T-helper 22 cell (primary cell): ENCODE data around the gene DENND1A.

ENCODE experiments used
- DNase-seq: peaks from one replicate; pipeline ENCODE4 v3.0.0-alpha.2; 2020; ENCODE audit warnings: low read depth

Gene DENND1A

DNA sequence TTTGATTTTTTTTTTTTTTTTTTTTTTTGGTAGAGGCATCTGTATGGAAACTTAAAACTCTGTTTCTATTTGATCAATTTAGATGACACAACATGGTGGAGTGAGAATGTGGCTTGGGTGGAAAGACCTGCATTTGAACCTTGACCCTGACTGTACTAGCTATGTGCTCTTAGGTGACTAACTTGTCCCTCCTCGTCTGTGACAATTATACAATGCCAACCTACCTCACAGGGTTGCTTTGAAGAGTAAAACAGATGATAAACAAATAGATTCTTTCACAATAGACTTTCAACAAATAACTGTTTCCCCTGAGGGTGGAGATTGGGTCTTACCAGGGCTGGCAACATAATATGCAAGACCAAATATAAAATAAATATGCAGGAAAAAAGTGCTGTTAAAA, 464.6 kb downstream of the DENND1A start:
- no peak for DNase-seq

DNA sequence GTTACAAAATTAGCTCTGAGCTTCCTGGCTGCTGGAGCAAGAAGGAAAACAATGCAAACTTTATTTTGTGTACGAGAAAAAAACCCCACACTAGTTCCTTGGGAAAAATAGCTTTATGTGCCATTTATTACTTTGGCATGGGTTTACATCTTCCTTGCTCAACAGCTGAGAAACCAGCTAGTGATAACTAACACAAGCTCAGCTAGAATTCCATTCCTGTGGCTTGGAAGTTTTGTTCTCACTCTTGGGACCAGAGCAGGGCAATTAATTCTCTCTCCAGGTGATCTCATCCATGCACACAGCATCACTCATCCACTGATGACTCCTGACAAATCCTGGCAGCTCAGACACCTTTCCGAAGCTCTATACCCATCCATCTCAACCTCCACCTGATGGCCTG, 469.8 kb downstream of the DENND1A start:
- no peak for DNase-seq

DNA sequence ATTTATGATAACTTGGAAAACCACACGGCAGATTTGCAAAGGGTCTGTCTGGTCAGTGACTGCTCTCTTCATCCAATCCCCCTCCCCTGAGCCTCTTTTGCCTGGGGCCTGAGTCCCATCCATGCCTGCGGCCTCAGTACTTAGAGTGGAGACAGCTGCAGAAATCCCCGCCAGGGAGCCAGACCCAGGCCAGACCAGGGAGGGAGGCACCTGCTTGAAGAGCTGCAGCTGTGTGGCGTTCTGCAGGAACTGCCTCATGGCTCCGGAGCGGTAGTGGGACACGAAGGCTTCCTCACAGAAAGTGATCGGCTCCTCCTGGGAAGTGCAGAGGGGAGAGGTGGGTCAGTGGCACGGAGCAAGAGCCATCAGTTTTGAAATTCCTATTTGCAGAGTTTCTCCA, 472.3 kb downstream of the DENND1A start:
- no peak for DNase-seq

DNA sequence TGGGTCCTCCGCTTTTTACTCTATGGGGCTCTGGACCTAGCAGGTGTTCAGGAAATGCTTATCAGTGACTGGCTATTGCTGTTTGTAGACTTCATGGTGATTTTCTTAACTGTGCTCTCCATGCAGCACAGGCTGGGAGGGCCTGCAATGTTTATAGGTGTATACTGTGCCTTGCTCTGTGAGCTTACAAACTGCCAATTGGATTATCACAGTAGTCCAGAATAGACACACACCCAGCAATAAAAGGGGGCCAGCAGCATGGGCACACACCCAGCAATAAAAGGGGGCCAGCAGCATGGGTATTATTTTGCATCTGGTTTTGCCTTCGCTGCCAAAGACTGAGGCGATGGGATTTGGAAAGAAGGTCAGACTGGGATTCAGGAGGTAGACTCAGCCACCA, 473.9 kb downstream of the DENND1A start:
- no peak for DNase-seq

GRCh38 chr9:123455187-123455586, 474.7 kb downstream of the DENND1A start:
- no peak for DNase-seq

- no peak for DNase-seq
Measured at GRCh38 chr9:123454361-123454760, 475.6 kb downstream of the DENND1A start.

DNA sequence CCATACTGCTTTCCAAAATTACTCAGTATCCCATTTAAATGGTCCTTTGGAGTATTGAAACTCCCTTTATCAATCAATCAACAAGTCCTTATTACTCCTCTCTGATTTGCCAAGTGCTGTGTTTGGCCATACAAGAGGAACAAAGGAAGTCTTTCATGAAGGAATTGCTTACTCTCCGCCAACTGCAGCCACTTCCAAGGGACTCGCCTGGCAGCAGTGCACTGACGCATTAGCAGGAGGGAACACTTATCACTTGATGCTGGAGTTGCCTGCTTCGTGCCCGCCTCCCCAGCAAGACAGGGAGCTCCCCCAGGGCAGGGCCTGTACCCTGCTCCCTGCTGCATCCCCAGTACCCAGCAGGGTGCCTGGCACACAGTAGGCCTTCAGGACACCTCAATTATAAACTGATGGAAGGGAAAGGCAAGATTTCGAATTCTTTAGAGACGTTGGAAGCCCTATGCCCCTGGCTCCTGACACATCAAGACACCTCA, 476.1 kb downstream of the DENND1A start:
- no peak for DNase-seq

- DNase-seq = no peak
Measured at GRCh38 chr9:123453076-123453667, 476.8 kb downstream of the DENND1A start.

GRCh38 chr9:123450996-123451395, 478.9 kb downstream of the DENND1A start:
- DNase-seq = no peak

GRCh38 chr9:123450098-123450770, 479.7 kb downstream of the DENND1A start:
- no peak for DNase-seq

GRCh38 chr9:123447934-123448646, 481.8 kb downstream of the DENND1A start:
- DNase-seq = no peak

DNA sequence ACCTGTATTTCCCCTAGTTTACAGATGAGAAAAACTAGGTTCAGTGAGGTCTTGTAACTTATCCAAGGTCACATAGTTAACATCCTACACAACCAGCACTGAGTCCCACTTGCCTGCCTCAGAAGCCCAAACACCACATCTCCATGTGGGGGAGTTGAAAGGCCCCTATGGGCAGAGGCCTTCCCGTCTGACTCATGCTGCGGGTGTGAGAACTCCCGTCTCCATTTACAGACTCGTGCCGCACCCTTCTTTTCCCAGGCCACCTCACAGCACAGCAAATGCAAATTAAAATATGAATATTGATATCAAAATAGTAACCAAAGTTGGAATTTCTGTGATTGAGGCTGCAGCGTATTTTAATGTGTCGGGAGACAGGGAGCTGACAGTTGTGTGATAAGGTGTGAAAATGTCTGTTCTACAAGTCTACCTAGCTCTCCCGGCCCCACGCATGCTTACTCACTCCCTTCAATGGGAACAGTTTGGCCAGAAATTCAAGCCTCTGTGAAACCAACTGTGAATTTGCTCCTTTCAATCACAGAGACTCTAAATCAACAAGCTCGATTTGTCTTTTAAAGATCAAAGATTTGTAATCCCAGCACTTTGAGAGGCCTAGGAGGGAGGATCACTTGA, 483.8 kb downstream of the DENND1A start:
- DNase-seq = no peak

GRCh38 chr9:123445116-123445515, 484.8 kb downstream of the DENND1A start:
- DNase-seq = no peak

DNA sequence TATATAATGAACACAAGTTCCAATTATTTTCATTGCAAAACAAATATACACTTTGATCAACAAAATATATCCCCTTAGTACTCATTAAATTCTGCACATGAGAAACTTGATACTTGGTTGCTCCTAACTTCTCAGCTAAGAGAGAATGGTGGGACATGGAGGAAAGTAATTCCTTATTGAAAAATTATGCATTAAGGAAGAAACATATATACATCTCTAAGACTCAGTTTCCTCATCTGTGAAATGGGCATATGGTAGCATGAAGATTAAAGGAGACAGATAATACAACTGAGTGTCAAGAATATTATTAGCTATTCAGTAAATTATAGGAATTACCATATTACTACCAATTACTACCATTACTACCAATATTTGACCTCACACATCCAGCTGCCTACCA, 488.2 kb downstream of the DENND1A start:
- no peak for DNase-seq

- DNase-seq = no peak
Measured at GRCh38 chr9:123440256-123440655, 489.7 kb downstream of the DENND1A start.

- DNase-seq = no peak
Measured at GRCh38 chr9:123438821-123439220, 491.1 kb downstream of the DENND1A start.

GRCh38 chr9:123438321-123438720, 491.6 kb downstream of the DENND1A start:
- DNase-seq = no peak

DNA sequence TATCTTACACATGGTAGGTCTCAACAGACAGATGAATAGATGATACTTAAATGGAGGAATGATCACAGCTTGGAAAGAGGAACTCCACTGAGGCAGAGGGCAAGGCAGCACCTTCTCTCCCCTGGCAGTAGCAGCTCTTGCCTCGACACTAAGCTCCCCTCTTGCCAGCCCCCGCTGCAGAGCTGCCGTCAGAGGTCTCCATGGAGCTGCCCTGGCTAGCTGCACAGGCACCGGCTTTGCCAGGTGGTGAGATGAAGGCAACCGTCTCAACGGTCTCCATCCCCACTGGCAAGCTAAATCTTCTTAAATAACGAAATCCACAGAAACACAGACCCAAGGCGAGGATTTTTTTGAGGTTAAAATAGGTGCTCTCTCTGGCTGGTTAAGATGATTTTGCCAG, 492.7 kb downstream of the DENND1A start:
- no peak for DNase-seq

- DNase-seq = no peak
Measured at GRCh38 chr9:123435471-123435870, 494.5 kb downstream of the DENND1A start.

DNA sequence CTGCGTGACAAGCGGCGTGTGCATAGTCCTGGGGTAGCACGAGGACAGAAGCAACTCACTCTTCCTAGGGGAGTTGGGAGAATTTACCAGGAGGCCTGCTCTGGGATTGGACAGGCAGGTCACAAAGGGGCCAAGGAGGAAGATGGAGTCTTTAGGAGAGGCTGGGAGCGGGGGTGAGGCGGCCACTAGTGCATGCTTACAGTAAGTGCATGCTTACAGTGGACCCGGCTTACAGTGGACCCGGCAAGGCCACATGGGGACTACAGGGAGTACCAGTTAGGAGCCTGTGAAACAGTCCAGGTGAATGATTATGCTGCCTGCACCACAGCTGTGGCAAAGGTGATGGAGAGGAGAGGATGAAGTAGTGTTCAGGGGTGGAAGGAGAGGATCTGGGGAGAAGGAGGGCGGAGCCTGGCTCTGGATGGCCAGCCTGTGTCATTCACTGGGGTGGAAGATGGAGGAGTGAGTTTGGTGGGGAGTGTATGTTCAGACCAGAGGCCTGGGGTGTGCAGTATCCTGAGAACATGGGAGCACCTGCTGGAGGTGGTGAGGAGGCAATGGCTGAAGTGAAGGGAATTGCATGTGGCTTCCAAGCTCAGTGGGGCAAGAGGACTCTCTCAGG, 495.2 kb downstream of the DENND1A start:
- no peak for DNase-seq

GRCh38 chr9:123432331-123433236, 497.3 kb downstream of the DENND1A start:
- no peak for DNase-seq
